ENCODE measurements around the gene PSME1.

Gene PSME1

GRCh38 chr14:24126939-24127338 lies 9.1 kb upstream of the PSME1 start:
- H3K27me3 ChIP-seq (ENCODE audit: insufficient read depth, low read depth), result no peaks in the 10 kb centered on the region

GRCh38 chr14:24127673-24128072 lies 8.3 kb upstream of the PSME1 start:
- no peak for TF ChIP-seq CTCF (conservative IDR thresholded peaks at IDR 0.05; ENCODE audit: low read depth, low read length)

More at GRCh38 chr14:24126939-24127338, 9.1 kb upstream of the PSME1 start:
- Histone ChIP-seq H3K9ac (no peak overlapping the region), H3K79me2 (ENCODE audit: insufficient read depth, low read depth) (no peaks in the 10 kb centered on the region), H3K4me2 (no peak overlapping the region), H3K4me1 (ENCODE audit: low read depth, poor library complexity, severe bottlenecking) (no peaks in the 10 kb centered on the region), H3K36me3 (ENCODE audit: insufficient read depth) (no peaks in the 10 kb centered on the region), H3K27ac (no peak overlapping the region), H3K4me3 (IDR thresholded peaks at IDR 0.05; ENCODE audit: insufficient read depth, low read depth, low read length) (no peak overlapping the region), H2AFZ (ENCODE audit: low read depth) (no peak overlapping the region), H4K20me1 (ENCODE audit: insufficient read depth) (no peaks in the 10 kb centered on the region)
- no peak for TF ChIP-seq CTCF (conservative IDR thresholded peaks at IDR 0.05; ENCODE audit: low read depth, low read length)

GRCh38 chr14:24129410-24129998 lies 6.5 kb upstream of the PSME1 start:
- Histone ChIP-seq H2AFZ (ENCODE audit: low read depth) (no peak overlapping the region), H4K20me1 (ENCODE audit: insufficient read depth) (no peaks in the 10 kb centered on the region), H3K27ac (no peak overlapping the region), H3K36me3 (ENCODE audit: insufficient read depth) (no peaks in the 10 kb centered on the region), H3K79me2 (ENCODE audit: insufficient read depth, low read depth) (no peaks in the 10 kb centered on the region), H3K4me3 (IDR thresholded peaks at IDR 0.05; ENCODE audit: insufficient read depth, low read depth, low read length) (no peak overlapping the region), H3K4me1 (ENCODE audit: low read depth, poor library complexity, severe bottlenecking) (no peaks in the 10 kb centered on the region), H3K4me2 (no peak overlapping the region), H3K27me3 (ENCODE audit: insufficient read depth, low read depth) (no peaks in the 10 kb centered on the region), H3K9ac (no peak overlapping the region)
- TF ChIP-seq CTCF (conservative IDR thresholded peaks at IDR 0.05; ENCODE audit: low read depth, low read length), result no peak

More at GRCh38 chr14:24127673-24128072, 8.3 kb upstream of the PSME1 start:
- Histone ChIP-seq H3K27ac (no peak overlapping the region), H3K27me3 (ENCODE audit: insufficient read depth, low read depth) (no peaks in the 10 kb centered on the region), H3K9ac (no peak overlapping the region), H4K20me1 (ENCODE audit: insufficient read depth) (no peaks in the 10 kb centered on the region), H3K36me3 (ENCODE audit: insufficient read depth) (no peaks in the 10 kb centered on the region), H3K4me3 (IDR thresholded peaks at IDR 0.05; ENCODE audit: insufficient read depth, low read depth, low read length) (no peak overlapping the region), H2AFZ (ENCODE audit: low read depth) (no peak overlapping the region), H3K79me2 (ENCODE audit: insufficient read depth, low read depth) (no peaks in the 10 kb centered on the region), H3K4me2 (no peak overlapping the region), H3K4me1 (ENCODE audit: low read depth, poor library complexity, severe bottlenecking) (no peaks in the 10 kb centered on the region)

GRCh38 chr14:24130380-24130716 lies 5.6 kb upstream of the PSME1 start, which contains the start of gene FITM1:
FITM1 (plus strand) TSS chr14:24130659; CDS start chr14:24131564, 905 bp downstream.
- H3K4me2 ChIP-seq, result no peak within 1 kb of the TSS
- no peaks in the 10 kb centered on the region for H3K27me3 ChIP-seq (ENCODE audit: insufficient read depth, low read depth)
- no peaks in the 10 kb centered on the region for H3K4me1 ChIP-seq (ENCODE audit: low read depth, poor library complexity, severe bottlenecking)
- H3K9ac ChIP-seq, result no peak within 1 kb of the TSS
- no peaks in the 10 kb centered on the region for H4K20me1 ChIP-seq (ENCODE audit: insufficient read depth)
- no peak for TF ChIP-seq CTCF (conservative IDR thresholded peaks at IDR 0.05; ENCODE audit: low read depth, low read length)
- no peak within 1 kb of the TSS for H3K4me3 ChIP-seq (IDR thresholded peaks at IDR 0.05; ENCODE audit: insufficient read depth, low read depth, low read length)
- no peaks in the 10 kb centered on the region for H3K79me2 ChIP-seq (ENCODE audit: insufficient read depth, low read depth)
- no peak within 1 kb of the TSS for H3K27ac ChIP-seq
- H2AFZ ChIP-seq (ENCODE audit: low read depth), result no peak within 1 kb of the TSS
- no peaks in the 10 kb centered on the region for H3K36me3 ChIP-seq (ENCODE audit: insufficient read depth)
